Peyer's patch (tissue), 4 donors: ENCODE data around the gene FBN3. TPM values are rescaled to one million over a fixed set of nuclear protein-coding genes. Genes with fewer than 3 reads are reported as not detected.
A peak's percentile ranks its signal among the peaks of the same experiment; 100 is the strongest.

Experiments
- DNase-seq, 3 donors: peaks; one replicate each; pipeline ENCODE4 v3.0.0-alpha.2; 2017 to 2019
- H3K27ac ChIP-seq, 4 donors: fragments of 200-600 bp; sonication (generic); one replicate each; pipeline ENCODE4 v1.5.1; 2016 to 2019
- H3K27me3 ChIP-seq, 2 donors: fragments of 200-600 bp; sonication (generic); one replicate each; pipeline ENCODE4 v1.5.1; 2019
- H3K36me3 ChIP-seq, 3 donors: fragments of 200-600 bp; sonication (generic); one replicate each; pipeline ENCODE4 v1.5.1; 2016 to 2019
- H3K4me1 ChIP-seq, 4 donors: fragments of 200-600 bp; sonication (generic); one replicate each; pipeline ENCODE4 v1.5.1; 2016 to 2019
- H3K4me3 ChIP-seq, 4 donors: fragments of 200-600 bp; sonication (generic); 1 replicate in 3 of 4; 2 replicates in 1 of 4; pipeline ENCODE4 v1.5.1; 2016 to 2019; ENCODE audit warnings: mild to moderate bottlenecking in 1 of 4
- H3K9me3 ChIP-seq, 4 donors: fragments of 200-600 bp; sonication (generic); one replicate each; pipeline ENCODE4 v1.5.1; 2016 to 2019; ENCODE audit warnings: mild to moderate bottlenecking in 1 of 4
- CTCF ChIP-seq, 6 experiments: fragments of 450-650 bp in 4 of 6; fragments of 200-600 bp in 2 of 6; sonication (generic) in 1 of 6; IDR thresholded peaks; one replicate each; pipeline ENCODE4 v1.5.1; 2017 to 2019; ENCODE audit warnings: antibody characterized with exemption in 6 of 6, mild to moderate bottlenecking in 3 of 6, moderate library complexity in 1 of 6
- POLR2A ChIP-seq, 2 donors: fragments of 450-650 bp; IDR thresholded peaks; one replicate each; pipeline ENCODE4 v1.5.1; 2017; ENCODE audit warnings: antibody characterized with exemption in 2 of 2, mild to moderate bottlenecking in 2 of 2, moderate library complexity in 2 of 2
- total RNA-seq, 4 donors: library from RNA; depleted of rRNA; stranded (reverse); fragments of >200 nt; gene quantifications; one replicate each; pipeline ENCODE4 v1.1.0, GENCODE V29; 2016

The FBN3 gene
- total RNA-seq, 4 donors from 2014 or later, result 0.28 TPM; not detected in 3

GRCh38 chr19:8069096-8069973, 80.1 kb downstream of the FBN3 start:
- peak in 1 of 3 donors; percentile 60 for DNase-seq
- no peaks in the 10 kb centered on the region for H3K27me3 ChIP-seq
- no peak overlapping the region for H3K27ac ChIP-seq
- H3K4me3 ChIP-seq, result no peak overlapping the region
- peaks cover 0 to 13% (median 6%) of the 10 kb centered on the region in 4 donors for H3K9me3 ChIP-seq
- H3K4me1 ChIP-seq, result no peaks in the 10 kb centered on the region
- TF ChIP-seq POLR2A (IDR thresholded peaks at IDR 0.05) (no peak), CTCF (IDR thresholded peaks at IDR 0.05) (peak in 5 of 6 experiments; percentile 9 to 84 (median 71))
- H3K36me3 ChIP-seq, result no peaks in the 10 kb centered on the region

GRCh38 chr19:8065875-8066261, 83.5 kb downstream of the FBN3 start:
- no peak overlapping the region for H3K4me3 ChIP-seq
- no peaks in the 10 kb centered on the region for H3K4me1 ChIP-seq
- no peaks in the 10 kb centered on the region for H3K27me3 ChIP-seq
- TF ChIP-seq POLR2A (IDR thresholded peaks at IDR 0.05) (no peak), CTCF (IDR thresholded peaks at IDR 0.05) (no peak)
- H3K9me3 ChIP-seq, result peaks cover 0 to 13% (median 6%) of the 10 kb centered on the region in 4 donors
- H3K36me3 ChIP-seq, result no peaks in the 10 kb centered on the region
- DNase-seq, result no peak
- H3K27ac ChIP-seq, result no peak overlapping the region

GRCh38 chr19:8064911-8065874, 84.2 kb downstream of the FBN3 start:
- H3K27ac ChIP-seq, result no peak overlapping the region
- H3K4me1 ChIP-seq, result no peaks in the 10 kb centered on the region
- no peak overlapping the region for H3K4me3 ChIP-seq
- TF ChIP-seq POLR2A (IDR thresholded peaks at IDR 0.05) (no peak), CTCF (IDR thresholded peaks at IDR 0.05) (no peak)
- no peak for DNase-seq
- H3K27me3 ChIP-seq, result no peaks in the 10 kb centered on the region
- H3K9me3 ChIP-seq, result peaks cover 0 to 13% (median 6%) of the 10 kb centered on the region in 4 donors
- H3K36me3 ChIP-seq, result no peaks in the 10 kb centered on the region

- Histone ChIP-seq H3K27ac (no peak overlapping the region), H3K36me3 (peaks cover 0 to 4% (median 0%) of the 10 kb centered on the region in 3 donors)
- no peak for DNase-seq
Measured at GRCh38 chr19:8057545-8058270, 91.7 kb downstream of the FBN3 start.

More at GRCh38 chr19:8057545-8058270, 91.7 kb downstream of the FBN3 start:
- Histone ChIP-seq H3K4me1 (peaks cover 0 to 4% (median under 1%) of the 10 kb centered on the region in 4 donors), H3K4me3 (no peak overlapping the region), H3K27me3 (no peaks in the 10 kb centered on the region), H3K9me3 (no peaks in the 10 kb centered on the region)
- no peak for TF ChIP-seq CTCF (IDR thresholded peaks at IDR 0.05)
- no peak for TF ChIP-seq POLR2A (IDR thresholded peaks at IDR 0.05)
